H9 (cell line): Measurements from ENCODE around the gene TPPP. TPM values are rescaled to one million over a fixed set of nuclear protein-coding genes. Genes with fewer than 3 reads are reported as not detected.

ENCODE experiments used
- DNase-seq: peaks from one replicate; pipeline ENCODE4 v3.0.0-alpha.2; 2017
- H2AFZ ChIP-seq: one replicate; pipeline ENCODE4 v1.6.1; 2013; ENCODE audit warnings: mild to moderate bottlenecking, low read length, control low read depth, moderate library complexity
- H2AK5ac ChIP-seq: 2 replicates; pipeline ENCODE4 v1.6.1; 2013; ENCODE audit warnings: low read length, control low read depth, mixed read lengths; ENCODE audit not compliant: insufficient read length
- H2BK120ac ChIP-seq: one replicate; pipeline ENCODE4 v1.6.1; 2013; ENCODE audit warnings: low read depth, mild to moderate bottlenecking, low read length, control low read depth, inconsistent platforms; ENCODE audit not compliant: poor library complexity, severe bottlenecking
- H2BK12ac ChIP-seq: 2 replicates; pipeline ENCODE4 v1.6.1; 2013; ENCODE audit warnings: low read length, control low read depth, mixed read lengths, low read depth; ENCODE audit not compliant: insufficient read length
- H2BK15ac ChIP-seq: 2 replicates; pipeline ENCODE4 v1.6.1; 2013; ENCODE audit warnings: low read depth, low read length, control low read depth
- H2BK20ac ChIP-seq: one replicate; pipeline ENCODE4 v1.6.1; 2013; ENCODE audit warnings: low read depth, mild to moderate bottlenecking, low read length, control low read depth, inconsistent platforms; ENCODE audit not compliant: poor library complexity, severe bottlenecking
- H2BK5ac ChIP-seq: 2 replicates; pipeline ENCODE4 v1.6.1; 2013; ENCODE audit warnings: low read length, control low read depth, mixed read lengths; ENCODE audit not compliant: insufficient read length
- H3K14ac ChIP-seq: 2 replicates; pipeline ENCODE4 v1.6.1; 2013; ENCODE audit warnings: low read length, control low read depth; ENCODE audit not compliant: insufficient read depth
- H3K18ac ChIP-seq: 2 replicates; pipeline ENCODE4 v1.6.1; 2013; ENCODE audit warnings: low read depth, mild to moderate bottlenecking, mixed read lengths, low read length, control low read depth; ENCODE audit not compliant: insufficient read length
- H3K23ac ChIP-seq: 2 replicates; pipeline ENCODE4 v1.6.1; 2013; ENCODE audit warnings: low read length, control low read depth, mixed read lengths, low read depth; ENCODE audit not compliant: insufficient read length
- H3K23me2 ChIP-seq: 2 replicates; pipeline ENCODE4 v1.6.1; 2013; ENCODE audit warnings: low read depth, mild to moderate bottlenecking, mixed read lengths, low read length, control low read depth; ENCODE audit not compliant: insufficient read length, poor library complexity, severe bottlenecking
- H3K27ac ChIP-seq: 2 replicates; pipeline ENCODE4 v1.5.1; 2013; ENCODE audit warnings: low read length, control low read depth, mixed read lengths, low read depth; ENCODE audit not compliant: insufficient read length
- H3K27me3 ChIP-seq: 2 replicates; pipeline ENCODE4 v1.6.1; 2013; ENCODE audit warnings: low read length, control low read depth, inconsistent platforms; ENCODE audit not compliant: insufficient read depth
- H3K4ac ChIP-seq: 2 replicates; pipeline ENCODE4 v1.6.1; 2013; ENCODE audit warnings: low read depth, mild to moderate bottlenecking, control low read depth, inconsistent platforms, low read length, moderate library complexity
- H3K4me1 ChIP-seq: 2 replicates; pipeline ENCODE4 v1.6.1; 2013; ENCODE audit warnings: low read length, control low read depth, inconsistent platforms; ENCODE audit not compliant: insufficient read depth
- H3K4me2 ChIP-seq: 2 replicates; pipeline ENCODE4 v1.6.1; 2013; ENCODE audit warnings: low read length, control low read depth, mixed read lengths; ENCODE audit not compliant: insufficient read length, insufficient read depth
- H3K56ac ChIP-seq: 2 replicates; pipeline ENCODE4 v1.6.1; 2013; ENCODE audit warnings: low read depth, mild to moderate bottlenecking, mixed read lengths, low read length, control low read depth; ENCODE audit not compliant: insufficient read length
- H3K79me1 ChIP-seq: 2 replicates; pipeline ENCODE4 v1.6.1; 2013; ENCODE audit warnings: low read depth, mild to moderate bottlenecking, moderate library complexity, low read length, control low read depth, inconsistent platforms; ENCODE audit not compliant: insufficient read depth, poor library complexity, severe bottlenecking
- H3K79me2 ChIP-seq: 2 replicates; pipeline ENCODE4 v1.6.1; 2013; ENCODE audit warnings: low read length, control low read depth, inconsistent platforms; ENCODE audit not compliant: insufficient read depth
- H3K9ac ChIP-seq: 2 replicates; pipeline ENCODE4 v1.6.1; 2013; ENCODE audit warnings: low read length, control low read depth, mixed read lengths; ENCODE audit not compliant: insufficient read length; ENCODE audit errors: extremely low read depth
- H3K9me3 ChIP-seq: one replicate; pipeline ENCODE4 v1.6.1; 2013; ENCODE audit warnings: low read depth, low read length, inconsistent platforms; ENCODE audit not compliant: control insufficient read depth
- H3T11ph ChIP-seq: one replicate; pipeline ENCODE4 v1.6.1; 2013; ENCODE audit warnings: mild to moderate bottlenecking, low read length, control low read depth, inconsistent platforms
- H4K20me1 ChIP-seq: one replicate; pipeline ENCODE4 v1.6.1; 2013; ENCODE audit not compliant: control insufficient read depth, insufficient read length, insufficient read depth
- H4K5ac ChIP-seq: 2 replicates; pipeline ENCODE4 v1.6.1; 2013; ENCODE audit warnings: low read depth, mild to moderate bottlenecking, mixed read lengths, low read length, control low read depth; ENCODE audit not compliant: insufficient read length
- H4K8ac ChIP-seq: replicated peaks from 2 replicates; pipeline ENCODE4 v1.6.1; 2013; ENCODE audit warnings: low read length, control low read depth, mixed read lengths, low read depth; ENCODE audit not compliant: insufficient read length
- H4K91ac ChIP-seq: 2 replicates; pipeline ENCODE4 v1.6.1; 2013; ENCODE audit warnings: low read depth, mild to moderate bottlenecking, moderate library complexity, mixed read lengths, low read length, control low read depth; ENCODE audit not compliant: insufficient read length
- H3K27ac Mint-ChIP-seq, 3 experiments: 2 replicates in 2 of 3; 3 replicates in 1 of 3; pipeline ENCODE4 v1.8.0; 2020 to 2021; ENCODE audit warnings: mixed read lengths in 3 of 3, mild to moderate bottlenecking in 1 of 3, moderate library complexity in 1 of 3
- H3K27me3 Mint-ChIP-seq: 2 replicates; pipeline ENCODE4 v1.8.0; 2021; ENCODE audit warnings: low read depth, mild to moderate bottlenecking, moderate library complexity, mixed read lengths
- H3K36me3 Mint-ChIP-seq, 3 experiments: 2 replicates in 2 of 3; 3 replicates in 1 of 3; pipeline ENCODE4 v1.8.0; 2020 to 2021; ENCODE audit warnings: low read depth in 3 of 3, mixed read lengths in 3 of 3; ENCODE audit not compliant: insufficient read depth in 1 of 3
- H3K4me1 Mint-ChIP-seq, 2 experiments: 2 replicates each; pipeline ENCODE4 v1.8.0; 2020; ENCODE audit warnings: mixed read lengths in 2 of 2
- H3K4me3 Mint-ChIP-seq, 2 experiments: 2 replicates in 1 of 2; 3 replicates in 1 of 2; pipeline ENCODE4 v1.8.0; 2020 to 2021; ENCODE audit warnings: mild to moderate bottlenecking in 2 of 2, mixed read lengths in 2 of 2, moderate library complexity in 1 of 2
- H3K9me3 Mint-ChIP-seq, 2 experiments: 2 replicates in 1 of 2; 3 replicates in 1 of 2; pipeline ENCODE4 v1.8.0; 2020; ENCODE audit warnings: mild to moderate bottlenecking in 2 of 2, mixed read lengths in 2 of 2, moderate library complexity in 1 of 2
- CTCF ChIP-seq: fragments of 200-600 bp; sonication (generic); conservative IDR thresholded peaks from 3 replicates; pipeline ENCODE4 v1.8.0; 2021; ENCODE audit warnings: antibody characterized with exemption, mild to moderate bottlenecking
- WGBS: extraction: QIAGEN DNeasy Blood & Tissue Kit; methylation state at CpG from one replicate; pipeline ENCODE4 v1.1.7; 2013; ENCODE audit warnings: missing lambda C conversion rate, low lambda C conversion rate, mixed read lengths; ENCODE audit not compliant: insufficient read length; ENCODE audit errors: extremely low coverage; 5-methylcytosine and 5-hydroxymethylcytosine counted together
- total RNA-seq: library from RNA; stranded (reverse); gene quantifications from 2 replicates; pipeline ENCODE4 v1.2.1, GENCODE V29; 2021

TPPP gene
- total RNA-seq, 1 experiment from 2014 or later, result 0.44 TPM

- H3K79me1 ChIP-seq, result no peaks in the 10 kb centered on the region
- WGBS, result no CpG with 5 or more reads among the region's 35 CpGs
Measured at GRCh38 chr5:640461-641330, 52.5 kb downstream of the TPPP start.

More at GRCh38 chr5:640461-641330, 52.5 kb downstream of the TPPP start:
- Mint-ChIP-seq H3K36me3 (peaks cover 43 to 67% (median 58%) of the 10 kb centered on the region in 3 experiments), H3K9me3 (no peaks in the 10 kb centered on the region), H3K4me3 (no peak overlapping the region), H3K27ac (no peak overlapping the region), H3K4me1 (no peaks in the 10 kb centered on the region), H3K27me3 (no peaks in the 10 kb centered on the region)
- Histone ChIP-seq H4K20me1 (no peaks in the 10 kb centered on the region), H2BK5ac (no peak overlapping the region), H4K5ac (no peak overlapping the region), H4K8ac (no peak overlapping the region), H3K23me2 (no peaks in the 10 kb centered on the region), H2AK5ac (no peak overlapping the region), H2BK12ac (no peak overlapping the region), H4K91ac (no peak overlapping the region), H2BK20ac (no peak overlapping the region), H3K9ac (no peak overlapping the region), H3K4ac (no peak overlapping the region), H3K9me3 (no peaks in the 10 kb centered on the region), H3K27me3 (no peaks in the 10 kb centered on the region), H3T11ph (no peak overlapping the region), H3K79me2 (no peaks in the 10 kb centered on the region), H3K14ac (no peak overlapping the region), H3K4me2 (no peak overlapping the region), H2AFZ (no peak overlapping the region), H2BK120ac (no peak overlapping the region), H3K4me1 (no peaks in the 10 kb centered on the region), H3K18ac (no peak overlapping the region), H3K27ac (no peak overlapping the region), H2BK15ac (no peak overlapping the region), H3K23ac (no peak overlapping the region), H3K56ac (no peak overlapping the region)
- TF ChIP-seq CTCF, result no peak
- DNase-seq, result no peak
